Measurements from ENCODE around the gene LRP1B.

LRP1B gene

DNA sequence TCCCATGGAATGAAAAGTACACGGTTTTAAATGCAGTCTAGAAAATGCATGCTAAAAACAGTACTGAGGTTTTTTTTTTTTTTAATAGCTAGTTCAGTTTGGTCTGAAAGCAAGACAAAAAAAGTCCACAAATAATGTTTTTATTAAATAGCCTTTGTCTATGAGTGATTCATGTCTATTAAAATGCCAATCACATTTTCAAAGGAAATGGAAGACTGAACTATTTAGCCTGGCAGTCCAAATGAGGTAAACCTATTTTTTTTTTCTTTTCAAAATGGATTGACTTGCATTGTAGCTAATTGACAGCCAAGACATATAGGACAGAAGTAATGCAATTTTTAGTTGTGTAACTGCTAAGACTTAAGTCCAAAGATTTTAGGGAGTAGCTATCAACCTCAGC lies 90.3 kb downstream of the LRP1B start:
- TF ChIP-seq, protein P1, sequence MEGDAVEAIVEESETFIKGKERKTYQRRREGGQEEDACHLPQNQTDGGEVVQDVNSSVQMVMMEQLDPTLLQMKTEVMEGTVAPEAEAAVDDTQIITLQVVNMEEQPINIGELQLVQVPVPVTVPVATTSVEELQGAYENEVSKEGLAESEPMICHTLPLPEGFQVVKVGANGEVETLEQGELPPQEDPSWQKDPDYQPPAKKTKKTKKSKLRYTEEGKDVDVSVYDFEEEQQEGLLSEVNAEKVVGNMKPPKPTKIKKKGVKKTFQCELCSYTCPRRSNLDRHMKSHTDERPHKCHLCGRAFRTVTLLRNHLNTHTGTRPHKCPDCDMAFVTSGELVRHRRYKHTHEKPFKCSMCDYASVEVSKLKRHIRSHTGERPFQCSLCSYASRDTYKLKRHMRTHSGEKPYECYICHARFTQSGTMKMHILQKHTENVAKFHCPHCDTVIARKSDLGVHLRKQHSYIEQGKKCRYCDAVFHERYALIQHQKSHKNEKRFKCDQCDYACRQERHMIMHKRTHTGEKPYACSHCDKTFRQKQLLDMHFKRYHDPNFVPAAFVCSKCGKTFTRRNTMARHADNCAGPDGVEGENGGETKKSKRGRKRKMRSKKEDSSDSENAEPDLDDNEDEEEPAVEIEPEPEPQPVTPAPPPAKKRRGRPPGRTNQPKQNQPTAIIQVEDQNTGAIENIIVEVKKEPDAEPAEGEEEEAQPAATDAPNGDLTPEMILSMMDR (conservative IDR thresholded peaks at IDR 0.05; ENCODE audit: low read length), result no peak
- TF ChIP-seq EZH2phosphoT487 (IDR thresholded peaks at IDR 0.05; ENCODE audit: borderline replicate concordance), result no peak
- no peaks in the 10 kb centered on the region for H4K20me1 ChIP-seq (ENCODE audit: insufficient read depth, low read length, poor library complexity, severe bottlenecking)
- no peaks in the 10 kb centered on the region for H3K79me2 ChIP-seq (ENCODE audit: insufficient read depth, low read length)
- no peak overlapping the region for H3K4me3 ChIP-seq (ENCODE audit: low read length, poor library complexity, severe bottlenecking)
- H3K4me1 ChIP-seq (ENCODE audit: insufficient read depth, low read length, poor library complexity, severe bottlenecking), result no peaks in the 10 kb centered on the region
- no peaks in the 10 kb centered on the region for H3F3A ChIP-seq (ENCODE audit: low read depth)
- H3K4me2 ChIP-seq (ENCODE audit: low read depth, low read length, poor library complexity, severe bottlenecking), result no peak overlapping the region
- no peaks in the 10 kb centered on the region for H3K36me3 ChIP-seq (ENCODE audit: insufficient read depth, low read length)
- H3K9me3 ChIP-seq (ENCODE audit: insufficient read depth, low read depth, low read length), result no peaks in the 10 kb centered on the region
- H3K9me2 ChIP-seq (replicated peaks; ENCODE audit: low read depth, low read length), result no peaks in the 10 kb centered on the region
- H3K9ac ChIP-seq (ENCODE audit: low read depth, low read length, poor library complexity, severe bottlenecking), result no peak overlapping the region
- H3K27me3 ChIP-seq (ENCODE audit: insufficient read depth, low read length, poor library complexity, severe bottlenecking), result no peaks in the 10 kb centered on the region
- H2AFZ ChIP-seq (ENCODE audit: low read length), result no peak overlapping the region

DNA sequence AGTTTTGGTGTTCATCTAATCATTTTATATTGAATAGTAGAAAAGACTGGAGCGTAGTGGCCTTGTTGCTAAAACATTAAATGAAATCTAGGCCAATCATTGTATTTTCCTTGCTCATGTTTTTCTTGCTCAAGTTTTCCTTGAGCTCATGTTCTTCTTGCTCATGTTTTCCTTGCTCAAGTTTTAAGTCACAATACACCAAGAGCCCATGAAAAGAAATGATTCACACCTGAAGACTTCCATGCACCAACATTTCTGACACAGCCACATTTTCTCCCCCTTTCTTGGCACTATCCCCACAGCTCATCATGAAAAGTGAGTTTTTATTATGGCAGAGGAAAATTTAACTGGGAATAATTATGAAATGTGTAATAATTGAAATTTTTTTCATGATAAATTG lies 92.0 kb downstream of the LRP1B start:
- Histone ChIP-seq H3F3A (ENCODE audit: low read depth) (no peaks in the 10 kb centered on the region), H3K79me2 (ENCODE audit: insufficient read depth, low read length) (no peaks in the 10 kb centered on the region), H3K4me2 (ENCODE audit: low read depth, low read length, poor library complexity, severe bottlenecking) (no peak overlapping the region), H3K9me3 (ENCODE audit: insufficient read depth, low read depth, low read length) (no peaks in the 10 kb centered on the region), H4K20me1 (ENCODE audit: insufficient read depth, low read length, poor library complexity, severe bottlenecking) (no peaks in the 10 kb centered on the region), H3K9me2 (replicated peaks; ENCODE audit: low read depth, low read length) (no peaks in the 10 kb centered on the region), H2AFZ (ENCODE audit: low read length) (no peak overlapping the region), H3K4me3 (ENCODE audit: low read length, poor library complexity, severe bottlenecking) (no peak overlapping the region), H3K27me3 (ENCODE audit: insufficient read depth, low read length, poor library complexity, severe bottlenecking) (no peaks in the 10 kb centered on the region), H3K9ac (ENCODE audit: low read depth, low read length, poor library complexity, severe bottlenecking) (no peak overlapping the region), H3K36me3 (ENCODE audit: insufficient read depth, low read length) (no peaks in the 10 kb centered on the region), H3K4me1 (ENCODE audit: insufficient read depth, low read length, poor library complexity, severe bottlenecking) (no peaks in the 10 kb centered on the region)
- no peak for TF ChIP-seq EZH2phosphoT487 (IDR thresholded peaks at IDR 0.05; ENCODE audit: borderline replicate concordance)
- TF ChIP-seq, protein P1 (conservative IDR thresholded peaks at IDR 0.05; ENCODE audit: low read length), result no peak

DNA sequence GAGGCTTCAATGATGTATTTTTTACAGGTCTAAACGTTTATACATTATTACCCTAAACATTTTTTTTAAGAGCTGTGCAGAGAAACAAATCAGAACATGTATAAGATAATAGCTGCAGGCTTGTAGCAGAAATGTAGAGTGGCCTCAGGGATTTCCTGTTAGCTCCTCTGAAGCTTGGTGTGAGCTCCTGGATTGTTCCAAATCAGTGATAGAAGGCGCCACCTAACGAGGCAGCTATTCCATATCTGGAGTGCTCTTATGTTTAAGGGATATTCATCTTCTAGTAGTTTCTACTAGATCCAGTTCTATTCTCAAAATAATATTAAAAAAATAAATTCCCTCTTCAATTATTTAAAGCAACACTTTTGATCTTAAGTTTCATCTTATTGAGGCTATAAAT lies 93.1 kb downstream of the LRP1B start:
- TF ChIP-seq, protein P1 (conservative IDR thresholded peaks at IDR 0.05; ENCODE audit: low read length), result no peak
- TF ChIP-seq EZH2phosphoT487 (IDR thresholded peaks at IDR 0.05; ENCODE audit: borderline replicate concordance), result no peak
- Histone ChIP-seq H3K9ac (ENCODE audit: low read depth, low read length, poor library complexity, severe bottlenecking) (no peak overlapping the region), H3K79me2 (ENCODE audit: insufficient read depth, low read length) (no peaks in the 10 kb centered on the region), H3K36me3 (ENCODE audit: insufficient read depth, low read length) (no peaks in the 10 kb centered on the region), H3K4me2 (ENCODE audit: low read depth, low read length, poor library complexity, severe bottlenecking) (no peak overlapping the region), H3K27me3 (ENCODE audit: insufficient read depth, low read length, poor library complexity, severe bottlenecking) (no peaks in the 10 kb centered on the region), H3K4me3 (ENCODE audit: low read length, poor library complexity, severe bottlenecking) (no peak overlapping the region), H2AFZ (ENCODE audit: low read length) (no peak overlapping the region), H3K4me1 (ENCODE audit: insufficient read depth, low read length, poor library complexity, severe bottlenecking) (no peaks in the 10 kb centered on the region), H3K9me2 (replicated peaks; ENCODE audit: low read depth, low read length) (no peaks in the 10 kb centered on the region), H3K9me3 (ENCODE audit: insufficient read depth, low read depth, low read length) (no peaks in the 10 kb centered on the region), H4K20me1 (ENCODE audit: insufficient read depth, low read length, poor library complexity, severe bottlenecking) (no peaks in the 10 kb centered on the region), H3F3A (ENCODE audit: low read depth) (no peaks in the 10 kb centered on the region)
